Stimulated activated CD4-positive, alpha-beta T cell treated with anti-CD3 and anti-CD28 coated beads, Interleukin-12 subunit alpha, Interleukin-12 subunit beta, amount 100 ng/mL, for 4 hours (primary cell): Measurements from ENCODE around the gene GOLGA2.
A peak's percentile ranks its signal among the peaks of the same experiment; 100 is the strongest.

ENCODE experiments used
- DNase-seq: peaks from one replicate; pipeline ENCODE4 v3.0.0-alpha.2; 2020

GOLGA2 gene

DNA sequence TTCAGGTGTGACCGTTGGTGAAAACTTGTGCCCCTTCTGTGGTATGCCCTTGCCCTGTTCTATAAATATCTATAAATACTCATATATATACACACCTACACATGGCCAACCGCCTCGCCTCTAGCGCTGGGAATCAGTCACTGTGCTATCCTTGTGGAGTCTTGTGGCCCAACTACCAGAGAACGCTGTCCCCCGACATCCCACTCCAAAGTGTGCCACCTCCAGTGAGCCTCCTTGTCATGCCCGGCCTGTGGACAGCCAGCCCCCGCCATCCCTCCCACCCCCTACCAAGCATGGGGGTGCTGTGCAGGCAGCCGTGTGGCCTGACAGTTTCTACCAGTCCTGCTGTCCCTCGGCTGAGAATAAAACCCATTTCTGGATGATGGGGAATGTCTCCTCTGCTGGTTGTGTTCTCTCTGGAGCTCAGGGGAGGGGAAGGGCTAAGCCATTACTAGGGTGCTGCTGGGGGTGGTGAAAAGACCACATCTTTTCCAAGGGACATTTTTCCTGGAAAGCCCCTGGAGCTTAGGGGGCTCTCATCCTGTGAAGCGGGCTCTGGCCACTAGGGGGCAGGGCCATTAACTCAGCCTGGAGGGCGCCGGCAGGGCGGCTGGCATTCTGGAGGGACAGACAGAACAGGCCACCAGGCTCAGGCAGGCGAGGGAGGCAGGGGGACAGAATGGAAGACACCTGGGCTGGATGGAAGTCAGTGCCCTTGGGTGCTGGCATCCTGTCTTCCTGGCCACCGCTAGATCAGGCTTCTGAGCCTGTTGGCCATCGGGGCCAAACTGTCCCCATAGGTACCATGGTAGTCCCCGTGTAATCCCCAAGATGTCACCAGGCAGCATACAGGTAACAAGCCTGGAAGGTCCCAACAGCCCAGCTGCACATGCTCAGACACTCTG lies 20.7 kb downstream of the GOLGA2 start:
- peak; percentile 54 for DNase-seq

DNA sequence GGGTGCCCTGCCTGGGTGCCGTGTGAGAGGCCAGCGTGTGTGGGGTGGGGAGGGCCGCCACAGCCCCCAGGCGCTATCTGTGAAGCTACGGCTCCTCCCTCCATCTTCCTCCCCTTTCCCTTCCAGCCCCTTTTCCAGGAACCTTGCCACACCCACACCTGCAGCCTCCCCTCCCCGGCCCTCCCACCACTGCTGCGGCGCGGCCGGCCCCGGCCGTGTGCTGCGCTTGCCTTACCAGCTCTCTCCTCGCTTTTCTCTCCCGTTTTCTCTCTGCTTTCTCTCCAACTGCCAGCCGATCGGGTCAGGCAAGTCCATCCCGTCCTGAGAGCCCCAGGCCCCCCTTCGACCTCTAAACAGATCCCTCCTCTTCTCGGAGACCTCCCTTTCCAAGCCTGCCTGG lies 21.4 kb downstream of the GOLGA2 start:
- no peak for DNase-seq

DNA sequence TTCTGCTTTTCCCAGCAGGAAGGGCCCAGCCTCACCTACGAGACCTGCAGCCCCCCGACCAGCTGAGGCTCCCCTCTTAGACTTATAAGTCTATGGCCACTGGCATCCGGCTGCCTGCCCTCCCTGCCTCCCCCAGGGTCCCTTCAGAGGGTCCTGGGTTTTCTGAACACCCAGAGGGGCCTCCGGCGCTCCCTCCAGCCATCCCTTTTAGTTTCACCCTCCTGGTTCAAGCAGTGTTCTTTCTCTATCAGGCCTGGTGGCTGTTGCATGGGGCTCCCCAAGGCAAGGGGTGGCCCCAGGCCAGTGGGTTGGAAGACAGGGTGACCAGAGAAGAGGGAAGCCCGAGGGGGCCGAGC lies 21.8 kb downstream of the GOLGA2 start:
- DNase-seq = no peak

DNA sequence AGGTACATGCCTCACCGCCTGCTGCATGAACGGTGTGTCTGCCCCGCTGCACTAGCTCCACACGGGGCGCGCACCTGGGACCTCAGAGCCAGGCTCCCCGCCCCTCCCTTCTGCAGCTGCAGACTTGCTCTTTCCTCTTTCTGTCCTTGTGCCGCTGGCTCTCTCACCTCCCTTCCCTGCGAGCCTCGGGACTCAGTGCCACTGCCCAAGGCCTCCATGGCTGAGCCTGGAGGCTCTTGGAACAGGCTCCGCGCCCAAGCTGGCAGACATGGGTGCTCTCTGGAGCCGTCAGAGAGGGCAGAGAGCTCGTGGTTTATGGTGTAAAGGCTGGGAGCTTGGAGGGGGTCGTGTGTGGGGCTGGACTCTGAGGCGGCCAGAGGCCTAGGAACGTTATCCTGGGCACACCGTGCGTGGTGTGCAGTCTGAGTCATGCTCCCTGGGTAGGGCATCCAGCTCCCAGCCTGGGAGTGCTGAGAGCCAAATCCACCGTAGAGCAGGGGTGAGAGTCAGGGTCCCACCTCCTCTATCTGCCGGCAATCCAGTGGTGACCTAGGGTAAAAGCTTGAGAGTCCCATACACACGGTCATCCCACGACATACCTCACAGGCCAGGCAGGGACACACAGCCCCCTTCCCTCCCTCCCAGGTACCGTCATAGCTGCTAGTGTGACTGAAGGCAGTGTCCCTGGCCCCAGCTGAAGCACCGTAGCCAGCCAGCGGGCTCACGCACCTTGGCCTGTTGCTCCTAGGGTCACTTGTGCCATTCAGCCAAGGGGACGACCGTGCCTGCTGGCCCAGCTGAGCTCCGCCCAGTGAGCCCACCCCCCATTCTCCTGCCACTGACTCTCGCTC lies 22.4 kb downstream of the GOLGA2 start:
- DNase-seq = no peak

DNA sequence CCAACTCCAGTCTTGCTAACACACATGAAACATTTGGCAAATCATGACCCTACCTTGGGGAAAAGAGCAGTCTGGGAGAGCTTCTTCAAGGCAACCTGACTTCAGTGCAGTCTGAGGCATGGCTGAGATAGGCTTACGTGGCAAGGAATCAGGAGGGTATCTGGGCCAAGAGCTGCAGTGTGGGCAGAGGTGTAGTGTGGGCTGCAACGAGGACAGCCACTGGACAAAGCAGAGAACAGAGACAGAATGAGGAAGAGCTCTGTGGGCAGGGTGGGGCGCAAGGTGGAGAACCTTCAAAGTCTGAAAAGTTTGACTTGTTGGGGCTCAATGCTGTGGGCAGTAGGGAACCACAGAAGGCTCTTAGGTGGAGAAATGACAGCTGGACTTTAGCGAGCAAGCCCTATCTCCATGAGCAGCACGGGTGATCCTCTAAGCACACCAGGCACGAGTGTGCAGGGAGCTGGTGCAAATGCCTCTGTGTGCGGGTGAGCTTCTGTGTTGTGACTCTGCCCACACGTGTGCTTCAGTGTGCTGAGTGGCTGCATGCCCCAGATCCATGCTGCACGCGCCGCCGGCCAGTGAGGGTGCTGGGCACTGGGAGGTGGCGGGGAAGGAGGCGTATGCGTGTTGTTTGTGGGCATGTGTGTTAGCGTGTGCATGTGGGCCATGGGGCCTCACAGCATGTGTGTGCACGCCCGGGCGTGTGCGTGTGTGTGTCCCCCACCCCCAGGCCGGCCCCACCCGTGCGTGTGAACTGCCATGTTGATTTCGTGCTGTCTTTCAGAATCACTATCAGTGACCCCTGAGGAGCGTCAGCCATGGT lies 23.3 kb downstream of the GOLGA2 start:
- DNase-seq = no peak

DNA sequence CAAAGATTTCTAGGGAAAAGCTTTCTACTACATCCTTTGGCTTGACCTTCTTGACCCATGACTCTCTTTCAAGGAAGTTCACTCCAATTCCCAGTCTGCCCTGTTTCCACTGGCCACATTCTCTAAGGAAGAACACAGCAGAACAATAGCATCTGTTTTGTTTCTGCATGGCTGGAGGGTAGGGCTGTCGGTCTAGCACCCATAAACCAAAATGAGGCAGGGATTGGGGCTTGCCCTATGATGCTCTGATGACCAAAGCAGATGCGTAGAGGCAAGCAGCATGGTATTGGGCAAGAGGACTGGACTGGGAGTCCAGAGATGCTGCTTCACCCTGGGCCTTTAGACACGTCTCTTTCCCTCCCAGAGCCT lies 24.1 kb downstream of the GOLGA2 start:
- DNase-seq = no peak

DNA sequence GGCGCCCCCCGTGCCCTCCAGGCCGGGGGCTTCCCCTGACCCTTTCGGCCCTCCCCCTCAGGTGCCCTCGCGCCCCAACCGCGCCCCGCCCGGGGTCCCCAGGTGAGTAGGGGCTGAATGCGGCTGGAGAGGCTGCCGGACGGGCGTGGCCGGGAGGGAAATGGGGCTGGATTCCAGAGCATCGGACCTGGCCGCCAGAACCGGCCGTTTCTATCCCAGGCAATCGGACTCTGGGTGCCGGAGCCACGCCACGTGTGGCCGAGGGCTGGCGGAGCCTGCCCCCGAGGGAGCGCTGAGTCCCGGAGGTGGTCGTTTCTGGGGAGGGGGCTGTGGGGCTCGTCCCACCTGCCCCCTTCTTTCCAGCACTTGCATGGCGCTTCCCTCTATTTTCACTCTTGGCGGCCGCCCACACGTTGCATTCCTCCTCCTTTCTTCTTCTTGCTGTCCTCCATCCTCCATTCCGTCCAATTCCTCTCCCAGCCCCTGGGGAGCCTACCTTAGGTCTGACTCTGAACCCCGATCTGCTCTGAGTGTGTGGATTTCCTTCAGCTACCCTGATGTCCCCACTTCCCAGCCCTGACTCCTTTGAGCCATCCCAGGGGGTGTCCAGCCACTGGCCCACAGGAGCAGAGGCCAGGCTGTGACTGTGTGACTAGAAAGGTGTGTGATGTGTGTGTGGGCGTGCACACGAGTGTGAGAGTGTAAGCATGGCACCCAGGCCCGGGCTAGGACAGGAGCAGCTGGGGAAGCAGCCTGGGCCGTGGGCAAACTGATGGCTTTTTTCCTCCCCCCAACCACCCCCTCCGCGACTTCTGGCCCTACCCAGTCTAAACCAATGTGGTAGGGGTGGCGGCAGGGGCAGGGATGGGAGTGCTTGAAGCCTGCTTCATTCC lies 24.7 kb downstream of the GOLGA2 start:
- DNase-seq = no peak

DNA sequence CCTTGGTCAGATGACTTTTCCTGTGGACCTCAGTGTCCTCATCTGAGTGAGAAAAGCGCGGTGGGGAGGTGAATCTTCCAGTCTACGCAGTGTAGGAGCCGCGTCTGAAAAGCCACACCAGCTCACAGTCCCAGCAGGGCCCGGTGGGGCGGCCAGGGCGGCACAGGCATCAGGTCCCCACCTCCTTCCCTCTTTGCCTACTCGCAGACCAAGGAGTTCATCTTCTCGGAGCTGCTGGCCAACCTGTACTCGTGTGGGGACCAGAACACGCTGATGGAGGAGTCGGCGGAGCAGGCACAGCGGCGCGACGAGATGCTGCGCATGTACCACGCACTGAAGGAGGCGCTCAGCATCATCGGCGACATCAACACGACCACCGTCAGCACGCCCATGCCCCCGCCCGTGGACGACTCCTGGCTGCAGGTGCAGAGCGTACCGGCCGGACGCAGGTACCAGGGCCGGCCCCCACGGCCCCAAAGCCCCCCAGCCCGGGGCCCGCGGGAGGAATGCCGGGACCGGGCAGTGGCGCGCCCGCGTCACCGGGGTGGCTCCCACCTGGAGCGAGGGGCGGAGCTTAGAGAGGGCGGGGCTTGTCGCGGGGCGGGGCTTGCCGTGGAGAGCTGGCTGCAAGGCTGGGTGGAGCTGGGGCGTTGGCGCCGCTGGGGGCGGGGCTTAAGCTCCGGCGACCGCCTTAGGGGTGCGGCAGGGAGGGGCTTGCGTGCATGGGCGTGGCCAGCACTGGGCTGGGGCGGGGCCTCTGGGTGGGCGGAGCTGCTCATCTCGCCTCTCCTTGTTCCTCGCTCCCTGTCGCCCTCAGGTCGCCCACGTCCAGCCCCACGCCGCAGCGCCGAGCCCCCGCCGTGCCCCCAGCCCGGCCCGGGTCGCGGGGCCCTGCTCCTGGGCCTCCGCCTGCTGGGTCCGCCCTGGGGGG lies 25.6 kb downstream of the GOLGA2 start:
- DNase-seq = peak; percentile 100

DNA sequence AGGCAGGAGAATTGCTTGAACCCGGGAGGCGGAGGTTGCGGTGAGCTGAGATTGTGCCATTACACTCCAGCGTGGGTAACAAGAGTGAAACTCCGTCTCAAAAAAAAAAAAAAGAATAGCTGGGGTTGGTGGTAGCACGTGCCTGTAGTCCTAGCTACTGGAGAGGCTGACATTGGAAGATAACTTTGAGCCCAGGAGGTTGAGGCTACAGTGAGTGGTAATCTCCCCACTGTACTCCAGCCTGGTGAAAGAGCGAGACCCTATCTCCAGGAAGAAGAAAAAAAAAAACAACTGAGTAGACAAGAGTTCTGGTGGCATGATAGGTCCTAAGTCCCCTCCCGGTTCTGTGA lies 26.3 kb downstream of the GOLGA2 start:
- DNase-seq = no peak

DNA sequence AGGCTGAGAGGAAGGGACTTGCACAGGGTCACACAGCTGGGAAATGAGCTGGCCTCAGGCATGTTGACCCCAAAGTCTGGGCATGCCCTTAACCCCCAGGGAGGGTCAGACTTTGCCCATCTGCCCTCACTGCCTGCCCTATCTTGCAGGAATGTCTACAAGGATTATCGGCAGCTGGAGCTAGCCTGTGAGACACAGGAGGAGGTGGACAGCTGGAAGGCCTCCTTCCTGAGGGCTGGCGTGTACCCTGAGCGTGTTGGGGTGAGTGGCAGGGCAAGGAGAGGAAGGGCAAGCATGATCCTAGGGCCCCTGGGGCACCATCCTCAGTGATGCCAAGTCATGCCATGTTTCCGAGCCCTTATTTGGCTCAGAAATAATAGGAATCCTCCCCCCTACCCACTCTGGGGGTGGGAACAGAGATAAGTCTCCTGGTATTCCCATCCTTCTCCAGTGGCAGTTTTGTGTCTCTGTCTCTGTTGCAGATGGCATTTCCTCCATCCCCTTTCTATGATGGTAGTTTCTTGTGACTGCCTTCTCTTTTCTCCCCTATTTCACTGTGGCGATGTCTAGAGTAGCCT lies 28.5 kb downstream of the GOLGA2 start:
- DNase-seq = no peak

DNA sequence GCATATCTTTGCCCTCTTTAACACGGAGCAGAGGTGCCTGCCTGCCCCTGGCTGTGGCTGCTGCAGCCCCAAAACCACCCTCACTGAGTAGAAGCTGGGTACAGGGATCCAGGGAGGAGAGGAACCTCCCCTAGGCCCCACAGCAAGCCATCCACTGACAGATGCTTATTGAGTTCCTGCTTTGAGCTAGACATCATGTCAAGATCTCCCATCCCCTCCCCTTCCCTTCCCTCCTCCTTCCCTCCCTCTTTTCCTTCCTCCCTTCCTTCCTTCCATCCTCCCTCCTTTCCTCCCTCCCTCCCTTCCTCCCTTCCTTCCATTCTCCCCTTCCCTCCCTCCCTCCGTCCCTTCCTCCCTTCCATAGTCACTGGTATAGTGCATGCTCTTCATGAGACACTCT lies 29.3 kb downstream of the GOLGA2 start:
- no peak for DNase-seq

DNA sequence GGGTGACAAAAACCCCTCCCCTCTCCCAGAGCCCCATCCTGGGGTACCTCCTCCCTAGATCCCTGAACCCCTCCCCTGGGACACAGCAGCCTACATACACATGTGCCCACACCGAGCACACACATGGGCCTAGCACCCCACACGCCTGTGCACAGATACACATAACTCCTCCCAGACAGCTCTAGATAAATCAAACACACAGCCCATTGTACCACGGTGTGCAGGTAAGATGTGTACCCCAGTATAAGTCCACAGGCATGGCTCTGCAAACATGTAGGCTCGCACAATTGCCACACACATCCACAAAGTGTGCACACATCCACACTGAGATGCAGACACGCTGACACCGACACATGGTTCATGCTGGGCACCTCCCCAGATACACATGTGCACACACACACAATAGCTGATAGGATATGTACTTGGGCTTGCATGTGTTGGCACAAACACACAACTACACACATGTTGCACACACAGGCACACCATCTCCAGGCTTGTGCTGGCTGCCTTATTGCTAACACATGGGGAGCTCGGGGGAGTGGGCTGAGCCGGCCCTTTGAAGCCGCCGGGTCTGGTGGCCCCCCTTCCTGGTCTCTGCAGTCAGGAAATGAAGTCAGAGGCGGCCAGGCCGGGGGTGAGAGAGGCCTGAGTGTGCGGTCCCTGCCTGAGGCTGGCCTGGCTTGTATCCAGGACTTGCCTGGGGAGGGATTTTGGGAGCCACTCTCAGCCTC lies 30.2 kb downstream of the GOLGA2 start:
- DNase-seq = no peak

DNA sequence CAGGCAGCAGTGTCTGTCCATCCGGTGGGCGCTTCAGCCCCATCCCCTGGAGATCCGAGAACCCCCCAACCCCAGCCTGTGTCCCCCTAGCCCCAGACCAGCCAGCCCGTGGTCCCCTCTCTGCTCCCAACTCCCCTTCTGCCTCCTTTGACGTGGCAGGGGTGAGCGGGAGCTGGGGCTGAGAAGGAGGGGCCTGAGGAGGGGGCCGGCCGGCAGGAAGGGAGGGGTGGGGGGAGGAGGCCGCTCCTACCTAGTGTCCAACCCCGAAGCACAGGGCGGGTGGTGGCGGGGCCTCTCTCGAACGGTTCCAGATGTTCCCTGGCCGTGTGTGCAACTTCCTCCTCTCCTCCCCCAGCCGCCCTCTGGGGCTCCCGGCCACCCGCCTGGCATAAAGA lies 31.0 kb downstream of the GOLGA2 start:
- DNase-seq = no peak

DNA sequence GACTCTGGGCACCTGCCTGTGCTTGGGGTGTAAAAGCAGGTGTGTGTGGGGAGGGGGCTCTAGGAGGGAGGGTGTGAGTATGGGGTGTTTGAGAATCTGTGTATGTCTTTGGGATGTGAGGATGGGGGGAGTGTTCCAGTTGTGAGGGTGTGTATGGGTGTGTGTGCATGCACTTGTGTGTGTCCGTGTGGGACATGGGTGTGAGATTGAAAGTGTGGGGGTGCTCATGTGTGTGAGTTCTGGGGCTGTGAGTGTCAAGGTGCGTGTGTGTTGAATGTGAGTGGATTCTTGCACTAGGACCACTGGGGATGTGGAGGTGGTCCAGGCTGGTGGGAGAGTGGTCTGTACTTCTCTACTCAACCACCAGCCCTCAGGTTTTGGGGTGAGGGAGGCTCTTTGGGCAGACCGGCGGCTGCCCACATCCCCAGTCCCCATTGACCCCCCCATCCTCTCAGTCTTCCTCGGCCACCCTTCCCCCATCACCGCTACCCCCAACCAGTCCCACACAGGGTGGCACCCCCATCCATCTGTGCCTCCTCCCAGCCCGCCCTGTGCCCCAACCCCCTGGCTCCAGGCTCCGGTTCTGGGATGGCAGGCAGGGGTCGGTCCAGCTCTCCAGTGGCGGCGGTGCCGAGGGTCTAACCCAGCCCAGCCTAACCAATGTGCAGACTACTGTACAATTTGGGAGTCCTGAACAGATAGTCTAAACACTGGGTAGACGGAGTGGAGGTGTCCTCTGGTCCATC lies 31.5 kb downstream of the GOLGA2 start:
- no peak for DNase-seq

DNA sequence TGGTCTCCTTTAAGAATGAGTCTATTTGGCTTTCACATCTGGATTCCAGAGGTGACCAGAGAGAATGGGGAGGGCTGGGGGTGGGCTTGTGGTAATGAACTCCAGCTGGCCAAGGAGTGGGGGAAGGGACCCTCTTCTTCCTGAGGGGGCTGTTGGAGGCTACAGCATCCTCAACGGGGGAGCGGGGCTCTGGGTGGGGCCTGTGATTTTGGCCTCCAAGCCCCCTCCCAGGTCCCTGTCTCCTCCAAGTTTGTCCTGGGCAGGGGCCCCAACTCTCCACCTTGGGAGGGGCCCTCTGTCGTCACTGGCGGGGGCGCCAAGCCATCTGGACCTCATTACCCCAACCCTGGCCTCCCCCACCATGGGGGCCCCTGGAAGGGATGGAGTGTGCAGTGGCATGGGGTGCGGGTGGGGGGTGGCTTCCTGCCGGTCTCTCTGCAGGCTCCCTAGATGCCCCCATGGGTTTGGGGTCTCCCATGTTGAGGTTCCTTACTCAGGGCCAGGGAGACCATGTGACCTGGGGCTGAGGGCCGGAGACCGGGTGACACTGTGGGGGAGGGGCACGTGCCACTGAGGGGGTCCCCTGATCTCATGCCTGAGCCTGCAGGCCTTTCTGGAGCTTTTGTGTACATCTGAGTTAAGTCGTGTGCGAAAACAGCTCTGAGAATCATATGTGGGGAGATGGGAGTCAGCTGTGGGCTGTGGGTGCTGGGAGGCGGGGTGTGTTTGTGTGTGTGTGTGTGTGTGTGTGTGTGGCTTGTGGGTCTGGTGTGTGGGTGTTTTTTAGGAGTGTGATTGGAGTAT lies 32.4 kb downstream of the GOLGA2 start:
- no peak for DNase-seq

DNA sequence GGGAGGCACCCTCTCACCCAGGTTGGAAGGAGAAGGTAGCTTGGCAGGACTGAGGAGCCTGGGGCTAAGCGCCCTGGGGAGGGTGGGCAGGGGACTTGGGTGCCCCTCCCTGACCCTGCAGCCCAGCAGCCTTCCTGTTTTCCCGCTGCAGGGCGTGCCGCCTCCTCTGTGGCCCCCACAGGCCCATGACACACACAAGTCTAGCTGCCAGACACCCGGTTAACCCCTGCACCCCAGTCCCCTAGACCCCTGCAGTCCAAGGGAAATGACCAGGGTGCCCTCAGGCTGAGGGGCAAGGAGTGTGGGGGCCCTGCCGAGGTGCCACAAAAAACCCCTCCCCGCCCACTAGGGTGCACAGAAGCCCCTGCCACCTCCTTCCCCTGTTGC lies 33.0 kb downstream of the GOLGA2 start:
- DNase-seq = no peak

DNA sequence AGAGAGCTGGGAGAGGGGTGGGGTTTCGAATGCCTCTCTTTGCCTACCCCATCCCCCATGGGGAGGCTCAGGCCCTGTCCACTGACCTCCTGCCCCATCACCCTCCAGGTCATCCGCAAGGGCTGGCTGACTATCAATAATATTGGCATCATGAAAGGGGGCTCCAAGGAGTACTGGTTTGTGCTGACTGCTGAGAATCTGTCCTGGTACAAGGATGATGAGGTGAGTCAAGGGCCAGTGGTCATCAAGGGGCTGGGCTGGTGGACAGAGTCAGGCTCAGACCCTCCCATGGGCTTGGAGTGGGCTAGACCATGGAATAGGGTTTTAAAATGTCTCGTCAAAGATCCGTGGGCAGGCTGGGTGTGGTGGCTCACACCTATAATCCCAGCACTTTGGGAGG lies 33.7 kb downstream of the GOLGA2 start:
- DNase-seq = no peak

DNA sequence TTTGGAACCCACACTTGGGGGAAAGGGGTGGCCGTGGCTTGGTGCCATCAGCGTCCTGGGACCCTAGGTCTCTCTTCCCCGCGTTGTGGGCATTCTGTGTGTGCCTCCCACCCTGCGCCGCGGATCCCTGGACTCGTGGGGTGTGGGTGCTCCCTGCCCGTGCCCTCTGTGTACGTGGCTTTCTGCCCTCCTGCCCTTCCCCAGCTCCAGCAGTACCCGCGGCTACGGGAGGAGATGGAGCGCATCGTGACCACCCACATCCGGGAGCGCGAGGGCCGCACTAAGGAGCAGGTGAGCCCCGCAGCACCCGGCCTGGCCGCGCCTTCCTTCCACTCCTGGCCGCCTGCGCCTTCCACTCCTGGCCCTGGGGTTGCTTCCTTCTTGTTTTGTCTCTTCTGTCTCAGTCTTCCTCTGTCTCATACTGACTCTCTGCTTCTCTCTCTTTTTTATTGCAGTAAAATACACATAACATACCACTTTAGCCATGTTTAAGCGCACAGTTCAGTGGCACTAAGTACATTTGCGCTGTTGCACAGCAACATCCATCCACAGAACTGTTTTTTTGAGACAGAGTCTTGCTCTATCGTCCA lies 41.9 kb downstream of the GOLGA2 start:
- DNase-seq = no peak
